DMS53 (cell line): ENCODE results near the gene NRG3.
A peak's percentile ranks its signal among the peaks of the same experiment; 100 is the strongest.
"Not testable (repeated sequence)": the region's sequence is repeated elsewhere in the genome, so short reads cannot be mapped to it uniquely, and the experiment has no call there.

Source experiments
- DNase-seq: peaks from one replicate; lab custom pipeline; 2025; lab: John Stamatoyannopoulos, UW

The NRG3 gene

DNA sequence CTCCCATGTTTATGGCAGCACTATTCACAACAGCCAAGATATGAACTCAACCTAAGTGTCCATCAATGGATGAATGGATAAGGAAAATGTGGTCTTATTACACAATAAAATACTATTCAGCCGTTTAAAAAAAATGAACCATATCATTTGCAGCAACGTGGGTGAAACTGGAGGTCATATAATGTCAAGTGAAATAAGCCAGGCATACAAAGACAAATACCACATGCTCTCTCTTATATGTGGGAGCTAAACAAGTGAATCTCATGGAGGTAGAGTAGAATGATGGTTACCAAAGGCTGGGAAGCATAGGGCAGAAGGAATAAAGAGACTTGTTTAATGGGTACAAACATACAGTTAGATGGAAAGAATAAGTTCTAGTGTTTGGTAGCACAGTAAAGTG lies 699.1 kb downstream of the NRG3 start:
- DNase-seq = no peak

DNA sequence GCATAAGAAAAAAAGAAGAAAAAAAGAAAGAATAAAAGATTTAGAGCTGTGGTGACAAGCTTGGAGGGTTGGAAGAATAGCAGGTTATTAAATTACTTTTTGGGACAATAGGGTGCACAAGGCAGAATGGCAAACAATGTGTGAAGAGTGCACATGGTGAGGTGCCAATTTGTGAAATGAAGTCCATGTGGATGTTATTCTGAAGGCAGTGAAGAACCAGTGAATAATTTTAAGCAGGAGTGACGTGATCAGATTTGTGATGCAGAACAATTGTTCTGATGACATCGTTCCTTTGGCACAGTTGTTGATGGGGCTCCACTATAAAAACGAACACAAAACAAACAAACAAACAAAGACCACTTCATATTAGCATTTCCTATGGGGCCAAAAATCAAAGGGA lies 700.3 kb downstream of the NRG3 start:
- no peak for DNase-seq

DNA sequence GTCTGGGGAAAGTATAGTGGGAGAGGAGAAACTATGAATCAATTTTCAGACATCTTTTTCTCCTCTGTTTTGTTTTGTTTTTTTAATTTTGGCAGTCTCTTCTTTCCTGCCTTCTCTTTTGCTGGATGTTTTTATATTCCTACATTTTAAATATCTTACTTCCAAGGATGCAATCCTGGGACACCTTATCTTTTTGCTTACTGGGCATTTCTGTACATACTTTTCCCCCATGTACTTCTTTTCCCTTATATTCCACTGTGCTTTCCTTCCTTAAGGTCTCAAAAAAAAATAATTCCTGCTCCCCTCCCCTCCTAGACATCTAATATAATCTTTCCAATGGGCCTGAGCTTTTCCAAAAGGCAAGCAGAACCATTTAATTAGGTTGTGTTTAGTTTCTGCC lies 701.1 kb downstream of the NRG3 start:
- DNase-seq = no peak

DNA sequence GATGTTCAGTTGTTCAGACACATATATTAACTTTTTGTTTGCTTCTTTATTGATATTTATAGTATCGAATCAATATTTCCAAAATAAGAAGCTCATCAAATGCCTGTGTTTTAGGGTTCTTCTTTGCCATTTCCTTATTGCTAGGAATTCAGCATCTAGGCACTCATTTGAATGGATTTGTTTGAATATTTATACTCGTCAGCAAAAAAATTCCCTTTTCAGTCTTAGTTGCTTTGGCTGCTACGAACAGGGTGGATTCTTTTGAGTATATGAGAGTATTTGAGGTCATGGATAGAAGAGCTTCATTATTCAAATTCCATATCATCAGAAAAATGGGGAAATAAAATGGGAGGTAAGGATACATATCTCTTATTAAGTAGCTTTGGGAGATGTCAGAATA lies 706.9 kb downstream of the NRG3 start:
- DNase-seq = no peak

DNA sequence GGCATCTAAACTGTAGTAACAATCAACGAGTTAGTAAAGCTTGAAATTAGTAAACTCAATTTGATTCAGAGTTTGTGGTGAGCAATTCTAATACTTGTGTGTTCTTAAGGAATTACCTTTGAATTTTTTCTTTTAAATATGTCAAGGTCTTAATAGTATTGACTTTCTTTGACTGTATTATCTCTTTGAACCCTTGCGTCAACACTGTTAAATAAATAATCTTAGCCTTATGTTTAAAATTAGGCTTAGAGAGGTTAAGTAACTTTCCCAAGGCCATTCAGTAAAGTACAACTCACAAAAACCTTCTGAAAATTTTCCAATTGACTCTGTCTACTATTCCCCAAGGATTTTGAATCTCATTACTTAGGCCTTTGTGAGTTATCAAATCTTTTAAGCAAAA lies 716.4 kb downstream of the NRG3 start:
- DNase-seq = no peak

DNA sequence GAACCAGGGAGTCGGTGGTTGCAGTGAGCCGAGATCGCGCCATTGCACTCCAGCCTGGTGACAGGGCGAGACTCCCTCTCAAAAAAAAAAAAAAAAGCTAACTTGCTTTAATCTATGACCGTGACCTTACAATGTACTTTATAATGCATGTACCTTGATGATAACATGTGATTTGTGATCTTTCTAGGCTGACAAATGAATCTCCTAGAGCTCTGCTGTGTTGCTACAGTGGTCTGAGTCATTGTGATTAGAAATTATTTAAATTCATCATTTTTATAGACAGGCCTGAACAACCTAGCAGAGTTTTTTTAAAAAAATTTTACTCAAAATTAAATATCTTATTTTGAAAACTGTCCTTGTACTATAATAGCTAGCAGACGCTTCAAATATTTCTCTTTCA lies 722.8 kb downstream of the NRG3 start:
- DNase-seq = no peak

DNA sequence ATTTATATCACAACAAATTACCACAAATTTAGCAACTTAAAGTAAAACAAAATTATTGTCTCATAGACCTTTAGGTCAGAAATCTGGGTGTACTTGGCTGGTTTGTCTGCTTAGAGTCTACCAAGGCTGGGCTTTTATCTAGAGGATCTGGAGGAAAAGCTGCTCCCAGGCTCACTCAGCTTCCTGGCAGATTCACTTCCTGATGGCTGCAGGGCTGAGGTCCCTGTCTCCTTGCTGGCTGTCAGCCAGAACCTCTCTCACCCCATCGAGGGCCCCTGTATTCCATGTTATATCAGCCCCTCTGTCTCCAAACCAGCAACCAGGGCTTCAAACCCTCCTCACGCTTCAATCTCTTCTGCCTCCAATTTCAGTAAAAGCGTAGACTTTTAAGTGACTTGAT lies 734.9 kb downstream of the NRG3 start:
- DNase-seq = peak; percentile 15

DNA sequence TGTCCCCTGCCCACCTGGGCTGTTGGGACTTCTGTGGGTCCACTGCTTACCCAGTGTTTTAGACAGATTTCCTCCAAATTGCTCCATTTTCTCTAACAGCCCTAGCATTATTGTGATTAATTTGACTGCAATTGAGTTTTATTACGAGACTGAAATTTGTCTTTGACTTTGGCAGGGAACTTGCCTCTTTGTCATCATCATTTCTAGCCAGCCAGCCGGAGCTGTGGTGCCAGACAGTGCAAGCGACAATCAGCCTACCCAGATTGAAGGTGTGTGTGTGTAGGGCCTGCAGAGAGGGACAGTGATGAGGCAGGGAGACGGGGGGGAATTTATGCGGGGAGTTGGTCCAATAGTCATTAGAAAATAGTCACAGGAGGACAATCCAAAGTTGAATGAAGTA lies 743.0 kb downstream of the NRG3 start:
- no peak for DNase-seq

DNA sequence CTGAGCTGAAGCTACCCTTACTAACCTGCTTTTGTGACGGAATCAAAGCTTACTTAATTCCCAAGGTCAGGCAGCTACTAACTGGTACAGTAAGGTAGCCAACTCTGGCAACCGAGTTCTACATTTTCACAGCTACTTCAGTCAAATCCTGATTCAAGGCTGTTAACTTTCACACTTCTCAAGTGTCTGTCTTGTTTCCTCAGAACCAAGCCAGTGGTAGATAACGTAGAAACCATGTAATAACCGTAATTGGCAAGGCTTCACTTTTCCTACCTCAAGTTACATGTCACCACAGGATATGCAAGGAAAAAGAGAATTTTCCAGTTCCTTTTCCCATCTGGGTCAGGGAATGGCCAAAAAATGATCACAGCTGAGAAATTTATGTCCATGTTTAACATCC lies 746.7 kb downstream of the NRG3 start:
- DNase-seq = no peak

DNA sequence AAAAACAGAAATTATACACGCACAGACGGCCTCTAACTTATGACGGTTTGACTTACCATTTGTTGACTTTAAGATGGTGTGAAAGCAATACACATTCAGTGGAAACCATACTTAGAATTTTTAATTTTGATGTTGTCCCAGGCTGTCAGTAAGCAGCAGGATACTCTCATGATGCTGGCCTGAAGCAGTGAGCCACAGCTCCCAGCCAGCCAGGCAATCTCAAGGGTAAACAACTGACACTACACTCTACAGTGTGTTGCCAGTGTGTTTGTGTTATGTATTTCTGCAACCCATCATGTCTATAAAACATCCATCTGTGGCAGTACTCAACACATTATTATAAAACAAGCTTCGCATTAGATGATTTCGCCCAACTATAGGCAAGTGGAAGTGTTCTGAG lies 747.5 kb downstream of the NRG3 start:
- DNase-seq = no peak

DNA sequence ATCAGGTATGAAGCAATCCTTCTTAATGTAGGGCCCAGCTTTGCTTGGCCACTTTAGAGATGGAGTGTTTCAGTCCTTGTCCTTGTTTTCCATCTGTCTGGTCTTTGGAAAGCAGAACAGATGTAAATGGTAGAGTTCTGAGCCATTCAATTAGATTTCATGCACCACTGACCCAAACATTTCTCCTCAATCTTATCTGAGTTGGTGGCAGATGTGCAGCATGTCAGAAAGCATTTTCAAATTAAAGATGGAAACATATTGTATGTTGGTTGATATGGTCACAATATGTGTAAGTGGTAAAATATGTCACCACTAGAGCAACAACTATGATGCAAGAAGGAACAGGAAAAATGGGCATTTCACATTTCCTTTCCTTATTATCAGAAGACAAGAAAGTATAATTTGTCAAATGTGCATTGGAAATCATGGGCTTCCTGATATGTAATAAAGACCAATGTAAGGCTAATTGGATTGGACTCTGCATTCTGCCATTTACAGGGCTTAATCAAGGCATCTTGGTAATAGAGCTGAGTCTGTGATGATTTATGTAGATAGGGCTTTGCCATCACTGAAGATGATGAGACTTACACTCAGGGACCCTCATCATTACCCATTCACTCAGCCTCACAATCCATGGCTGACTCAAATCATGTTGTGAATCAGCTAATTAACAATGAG lies 750.7 kb downstream of the NRG3 start:
- no peak for DNase-seq

DNA sequence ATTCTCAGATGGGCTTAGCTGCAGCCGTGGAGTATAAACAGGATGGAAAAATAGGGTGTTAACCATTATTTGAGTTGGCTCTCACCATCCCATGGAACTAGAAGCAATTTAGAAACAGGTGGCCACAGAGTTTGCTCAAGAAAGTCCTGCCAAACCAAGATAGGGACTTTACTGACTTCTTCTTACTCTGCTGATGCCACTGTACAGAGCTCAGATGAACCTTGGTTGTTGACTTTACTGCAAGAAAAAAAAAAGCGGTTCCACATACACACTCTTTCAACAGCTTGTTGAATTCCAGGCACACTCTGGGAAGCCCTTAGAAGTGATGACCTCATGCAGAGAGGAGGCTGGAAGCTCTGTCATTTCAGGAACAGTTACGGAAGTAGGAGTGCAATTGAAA lies 753.4 kb downstream of the NRG3 start:
- peak; percentile 86 for DNase-seq

DNA sequence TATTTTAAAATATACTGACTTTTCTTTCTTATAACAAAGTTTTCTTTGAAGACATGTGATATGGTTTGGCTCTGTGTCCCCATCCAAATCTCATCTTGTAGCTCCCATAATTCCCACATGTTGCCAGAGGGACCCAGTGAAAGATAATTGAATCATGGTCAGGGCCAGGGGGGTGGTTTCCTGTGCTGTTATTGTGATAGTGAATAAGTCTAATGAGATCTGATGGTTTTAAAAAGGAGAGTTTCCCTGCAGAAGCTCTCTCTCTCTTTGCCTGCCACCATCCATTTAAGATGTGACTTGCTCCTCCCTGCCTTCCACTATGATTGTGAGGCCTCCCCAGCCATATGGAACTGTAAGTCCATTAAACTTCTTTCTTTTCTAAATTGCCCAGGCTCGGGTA lies 768.1 kb downstream of the NRG3 start:
- no peak for DNase-seq

DNA sequence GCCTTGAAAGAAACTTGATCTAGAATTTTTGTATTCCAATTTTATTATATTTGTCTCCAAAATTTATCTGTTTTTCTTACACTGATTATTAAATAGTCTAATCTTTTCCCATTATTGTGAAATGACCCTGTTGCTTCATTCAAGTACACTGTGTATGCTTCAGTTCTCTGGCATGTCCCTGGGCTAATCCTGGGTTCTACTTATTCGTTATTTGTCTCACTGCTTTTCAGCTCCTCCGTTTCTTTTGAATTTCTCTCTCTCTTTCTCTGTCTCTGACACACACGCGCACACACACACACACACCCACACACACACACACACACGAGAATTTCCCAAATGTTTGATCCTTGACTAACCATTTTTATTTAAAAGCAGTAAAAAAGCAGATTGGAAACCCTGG lies 768.6 kb downstream of the NRG3 start:
- DNase-seq = no peak

DNA sequence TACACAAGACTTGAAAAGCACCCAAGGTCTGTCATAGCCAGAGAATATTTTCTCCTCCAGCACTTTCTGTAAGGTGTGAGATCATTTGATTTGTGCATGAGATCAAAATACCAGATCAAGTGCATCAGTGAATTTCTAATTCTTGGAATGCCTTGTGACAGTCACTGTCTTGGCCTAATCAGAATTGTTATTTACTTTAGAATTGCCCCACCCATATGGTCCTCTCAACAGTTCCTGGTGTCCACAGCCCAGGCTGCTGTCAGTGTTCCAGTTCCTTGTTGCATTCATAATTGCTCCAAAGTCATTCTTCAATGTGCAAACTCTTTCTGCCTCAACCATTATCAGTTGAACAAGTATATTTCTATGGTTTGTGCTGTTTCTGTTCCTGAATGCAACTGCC lies 770.2 kb downstream of the NRG3 start:
- DNase-seq = no peak

DNA sequence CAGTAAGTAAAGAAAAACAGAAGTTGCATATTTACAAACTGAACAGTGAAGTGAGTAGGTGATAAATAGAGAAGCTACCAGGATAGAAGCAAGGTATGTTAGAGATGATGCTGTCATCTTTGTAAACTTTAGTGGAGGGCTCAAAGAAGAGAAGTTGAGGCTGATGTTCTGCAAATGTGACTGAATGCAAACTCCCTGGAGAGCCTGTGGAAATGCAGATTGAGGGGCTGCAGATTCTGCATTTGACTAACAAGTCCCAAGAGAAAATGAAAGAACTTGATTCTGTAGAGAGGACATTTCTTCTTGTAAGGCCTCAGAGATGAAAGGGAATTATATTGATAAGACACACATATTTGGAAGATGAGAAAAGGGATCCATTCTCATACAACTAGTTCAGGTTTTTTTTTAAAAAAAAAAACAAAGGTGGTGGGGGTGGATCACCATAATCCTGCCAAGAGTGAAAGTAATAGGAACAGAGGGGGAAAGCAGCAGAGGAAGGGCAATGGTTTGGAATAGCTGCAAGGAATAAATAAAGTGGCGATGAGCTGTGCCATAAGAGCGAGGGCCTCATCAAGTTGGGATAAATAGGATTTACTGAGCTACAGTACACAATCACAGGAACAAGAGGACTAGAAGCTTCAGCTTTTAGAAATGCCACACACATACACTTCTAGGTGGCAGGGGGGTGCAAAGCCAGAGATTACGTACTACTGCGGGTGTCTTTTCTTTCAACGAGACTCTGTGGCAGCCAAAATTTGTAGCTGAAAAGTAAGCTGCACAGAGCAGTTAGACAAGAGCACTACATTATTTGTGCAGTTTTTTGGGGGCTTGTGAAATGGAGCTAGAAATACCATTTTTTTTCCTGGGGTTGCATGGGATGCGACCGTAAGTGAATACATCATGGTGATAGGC lies 778.5 kb downstream of the NRG3 start:
- no peak for DNase-seq

DNA sequence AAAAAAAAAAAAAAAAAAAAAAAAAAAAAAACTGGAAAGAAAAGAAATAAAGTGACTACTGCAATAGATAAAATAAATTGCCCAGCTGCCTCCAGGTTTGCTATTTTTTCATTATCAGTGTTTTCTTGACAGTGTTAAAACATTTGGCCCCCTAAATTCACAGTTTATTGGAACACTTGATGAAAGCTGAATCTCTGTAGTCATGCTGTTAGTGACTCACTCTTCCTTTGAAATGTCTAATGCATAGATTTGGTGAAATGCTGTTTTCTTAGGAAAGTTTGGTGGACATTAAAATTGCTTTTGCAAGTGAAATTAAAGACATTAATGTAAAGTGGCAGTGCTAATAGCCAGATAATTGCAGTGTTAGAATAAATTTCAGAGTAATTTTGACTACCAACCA lies 785.2 kb downstream of the NRG3 start:
- DNase-seq = peak; percentile 12

DNA sequence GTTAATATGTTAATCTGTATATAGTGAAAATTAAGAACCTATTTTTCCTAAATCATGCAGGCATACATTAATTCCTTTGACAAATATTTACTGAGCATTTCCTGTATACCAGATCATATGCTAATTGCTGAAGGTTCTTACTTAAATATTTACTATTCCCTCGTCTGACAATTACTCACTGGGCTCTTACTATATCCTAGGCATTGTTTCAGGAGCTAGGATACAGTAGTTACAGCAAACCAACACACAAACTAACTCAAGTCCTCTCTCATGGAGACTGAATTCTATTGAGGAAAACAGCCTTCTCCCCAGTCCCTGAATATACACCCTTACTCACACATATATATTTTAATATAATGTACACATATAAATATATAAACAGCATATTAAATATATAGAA lies 786.0 kb downstream of the NRG3 start:
- peak; percentile 92 for DNase-seq

DNA sequence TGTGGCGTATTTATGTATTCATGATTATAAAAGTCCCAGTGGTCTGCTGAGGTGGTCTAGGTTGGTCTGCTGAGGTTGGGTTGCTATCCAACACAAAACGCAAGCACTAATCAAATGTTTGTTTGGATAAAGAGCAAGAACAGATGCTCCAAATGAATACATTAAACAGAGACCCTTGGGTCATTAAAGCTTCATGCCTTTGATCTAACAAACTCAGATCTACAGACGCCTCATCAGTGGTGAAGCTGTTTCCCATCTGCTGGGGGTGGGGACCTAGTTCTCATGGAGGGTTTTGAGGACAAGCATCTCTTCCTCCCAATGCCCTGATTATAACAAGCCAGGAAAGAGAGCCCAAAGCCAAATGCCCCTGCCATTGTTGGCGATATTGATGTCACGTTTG lies 786.7 kb downstream of the NRG3 start:
- peak; percentile 26 for DNase-seq

DNA sequence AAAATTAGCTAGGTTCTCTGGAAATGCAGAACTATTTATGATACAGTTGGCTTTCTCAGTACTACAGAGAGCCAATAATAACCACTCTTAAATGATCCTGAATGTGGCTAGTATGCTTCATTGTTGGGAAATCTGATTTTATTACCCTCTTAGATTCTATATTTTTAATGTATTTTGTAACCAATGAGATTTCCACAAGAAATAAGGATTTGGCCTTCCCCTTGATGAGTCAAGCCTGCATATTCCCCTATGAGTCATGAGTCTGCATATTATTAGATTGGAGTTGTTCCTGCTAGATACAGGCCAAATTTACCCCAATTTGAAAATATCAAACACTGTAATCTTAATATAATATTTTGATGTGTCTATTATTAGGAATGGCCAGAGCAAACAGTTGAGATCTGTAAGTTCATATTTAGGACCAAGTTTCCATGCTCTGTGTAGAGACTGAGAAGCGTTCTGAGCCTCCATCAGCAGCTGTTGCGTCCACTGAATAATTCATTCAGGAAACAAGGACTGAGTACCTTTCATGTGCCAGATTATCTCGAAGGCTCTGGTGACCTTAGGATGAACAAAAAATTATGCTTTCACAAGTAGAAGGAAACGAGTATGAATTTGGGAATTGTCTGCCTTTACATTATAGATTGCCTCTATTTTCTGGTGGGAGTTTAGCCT lies 793.4 kb downstream of the NRG3 start:
- DNase-seq = no peak

DNA sequence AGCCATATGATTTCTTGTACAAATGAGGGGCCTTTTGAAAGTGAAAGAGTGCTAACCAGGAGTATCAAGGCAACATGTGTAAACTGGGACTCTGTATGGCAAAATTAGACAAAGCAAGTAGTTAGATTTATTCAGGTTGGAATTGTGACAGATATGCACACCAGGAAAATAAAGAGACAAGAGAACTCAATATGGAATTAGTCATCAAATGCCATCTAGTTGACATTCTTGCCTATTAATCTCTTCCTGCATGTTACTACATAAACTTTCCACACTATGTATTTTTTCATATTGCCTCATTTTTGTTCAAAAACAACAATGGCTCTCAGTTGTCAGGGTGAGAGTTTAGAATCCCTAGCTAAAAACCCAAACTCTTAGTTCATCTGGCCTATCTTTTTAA lies 799.0 kb downstream of the NRG3 start:
- DNase-seq = no peak

DNA sequence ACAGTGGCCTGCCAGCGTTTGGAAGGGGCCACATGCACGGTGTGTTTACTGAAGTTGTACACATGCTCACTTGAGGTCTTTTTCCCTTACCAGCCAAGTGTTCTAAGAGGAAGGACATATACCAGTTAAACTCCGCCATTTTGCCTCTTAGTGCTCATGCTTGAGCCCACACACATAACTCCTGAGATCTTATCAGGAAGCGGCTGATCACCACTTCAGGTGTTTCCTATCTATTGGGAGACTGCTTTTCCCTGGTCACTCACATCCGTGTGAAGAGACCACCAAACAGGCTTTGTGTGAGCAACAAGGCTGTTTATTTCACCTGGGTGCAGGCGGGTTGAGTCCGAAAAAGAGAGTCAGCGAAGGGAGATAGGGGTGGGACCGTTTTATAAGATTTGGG lies 802.9 kb downstream of the NRG3 start:
- DNase-seq = not testable (repeated sequence)

DNA sequence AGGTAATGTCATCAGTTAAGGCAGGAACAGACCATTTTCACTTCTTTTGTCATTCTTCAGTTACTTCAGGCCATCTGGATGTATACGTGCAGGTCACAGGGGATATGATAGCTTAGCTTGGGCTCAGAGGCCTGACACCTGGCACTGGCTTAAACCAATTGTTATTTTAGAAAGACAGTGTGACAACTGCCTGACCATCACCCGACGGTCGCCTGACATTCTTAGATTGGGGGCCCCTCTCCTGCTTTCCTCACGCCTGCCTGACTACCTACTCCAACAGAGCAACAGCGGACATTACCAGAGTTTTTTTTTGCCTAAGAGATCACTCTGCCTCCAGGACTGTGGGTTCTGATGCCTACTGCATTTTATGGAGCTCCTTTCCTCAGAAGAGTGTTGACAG lies 803.5 kb downstream of the NRG3 start:
- not testable (repeated sequence) for DNase-seq
